Measurements from ENCODE around the gene PIM3. TPM values are rescaled to one million over a fixed set of nuclear protein-coding genes. Genes with fewer than 3 reads are reported as not detected.

PIM3 gene
- total RNA-seq, 1 experiment from 2014 or later: 67.0 TPM

- BruUV-seq (replicated peaks): no TSS peak
- no peaks in the 10 kb centered on the region; the same call in none of the 2 replicates for H3K4me1 ChIP-seq (replicated peaks; ENCODE audit: insufficient read depth)
- H3K79me2 ChIP-seq (ENCODE audit: low read depth): no peaks in the 10 kb centered on the region
- TF ChIP-seq EZH2 (IDR thresholded peaks at IDR 0.05; ENCODE audit: low read depth) (no peak), CTCF (conservative IDR thresholded peaks at IDR 0.05) (no peak)
- ChIA-PET CTCF (interaction anchor here (0.6 to 0.7 kb wide), 2 partner anchors 30 to 31 kb away, joined by 3 to 4 read pairs; no protein-coding TSS in a partner anchor), POLR2A (ENCODE audit: unreplicated experiment) (no interaction called here)
- H3K4me2 ChIP-seq: no peak overlapping the region
- H3K36me3 ChIP-seq (ENCODE audit: low read depth): no peaks in the 10 kb centered on the region
- no peaks in the 10 kb centered on the region for H3K9me3 ChIP-seq (ENCODE audit: insufficient read depth, low read depth)
- intact Hi-C loops (cut with micrococcal nuclease; ENCODE audit: unreplicated experiment): loop anchor here (1.0 kb wide), 1 partner anchor 66 kb away; no protein-coding TSS in a partner anchor
- peaks cover 10% of the 10 kb centered on the region; the same call in 1 of the 2 replicates for H3F3A ChIP-seq (ENCODE audit: insufficient read depth, low read depth)
- H3K4me3 ChIP-seq: no peak overlapping the region
- no peak overlapping the region for H2AFZ ChIP-seq
- no peaks in the 10 kb centered on the region for H3K9me2 ChIP-seq (ENCODE audit: insufficient read depth)
- H3K27me3 ChIP-seq (ENCODE audit: insufficient read depth, low read depth): peaks cover 7% of the 10 kb centered on the region; the same call in 1 of the 2 replicates
- no peak overlapping the region for H3K27ac ChIP-seq
- peak; percentile 34 to 41 for DNase-seq
- no peaks in the 10 kb centered on the region; the same call in 1 of the 2 replicates for H4K20me1 ChIP-seq (ENCODE audit: insufficient read depth)
Observed at GRCh38 chr22:49997251-49997599, 36.7 kb downstream of the PIM3 start.

- Histone ChIP-seq H3K27me3 (ENCODE audit: insufficient read depth, low read depth) (0 out of 2 replicates have a peak, but pooled peaks cover under 1% of the 10 kb centered on the region), H4K20me1 (ENCODE audit: insufficient read depth) (no peaks in the 10 kb centered on the region; the same call in 1 of the 2 replicates), H3K27ac (no peak overlapping the region), H3K4me2 (no peak overlapping the region), H3K36me3 (ENCODE audit: low read depth) (no peaks in the 10 kb centered on the region), H3K9me3 (ENCODE audit: insufficient read depth, low read depth) (no peaks in the 10 kb centered on the region), H3K79me2 (ENCODE audit: low read depth) (no peaks in the 10 kb centered on the region), H2AFZ (no peak overlapping the region), H3F3A (ENCODE audit: insufficient read depth, low read depth) (peaks cover 10% of the 10 kb centered on the region; the same call in 1 of the 2 replicates), H3K4me1 (replicated peaks; ENCODE audit: insufficient read depth) (no peaks in the 10 kb centered on the region; the same call in none of the 2 replicates), H3K4me3 (no peak overlapping the region), H3K9me2 (ENCODE audit: insufficient read depth) (no peaks in the 10 kb centered on the region)
- ChIA-PET CTCF (no interaction called here), POLR2A (ENCODE audit: unreplicated experiment) (no interaction called here)
- BruUV-seq (replicated peaks): no TSS peak
- TF ChIP-seq CTCF (conservative IDR thresholded peaks at IDR 0.05) (no peak), EZH2 (IDR thresholded peaks at IDR 0.05; ENCODE audit: low read depth) (no peak)
- intact Hi-C loops (cut with micrococcal nuclease; ENCODE audit: unreplicated experiment): loop anchor here (1.0 kb wide), 1 partner anchor 67 kb away; no protein-coding TSS in a partner anchor
- peak in 1 of 2 experiments; percentile 32 for DNase-seq
Observed at GRCh38 chr22:49997932-49998717, 37.6 kb downstream of the PIM3 start.

DNA sequence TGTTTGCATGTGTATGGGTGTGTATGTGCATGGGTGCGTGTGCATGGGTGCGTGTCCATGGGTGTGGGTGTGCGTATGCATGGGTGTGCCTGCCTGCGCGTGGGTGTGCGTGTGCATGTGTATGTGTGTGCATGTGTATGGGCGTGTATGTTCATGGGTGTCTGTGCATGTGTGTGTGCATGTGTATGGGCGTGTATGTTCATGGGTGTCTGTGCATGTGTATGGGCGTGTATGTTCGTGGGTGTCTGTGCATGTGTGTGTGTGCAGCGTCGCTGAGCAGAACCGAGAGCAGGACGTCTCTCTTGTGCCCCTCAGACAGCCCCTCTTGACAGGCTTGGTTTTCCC is 38.1 kb downstream of the PIM3 start:
- BruUV-seq (replicated peaks): no TSS peak
- Histone ChIP-seq H3K4me1 (replicated peaks; ENCODE audit: insufficient read depth) (no peaks in the 10 kb centered on the region; the same call in none of the 2 replicates), H3K9me2 (ENCODE audit: insufficient read depth) (no peaks in the 10 kb centered on the region), H3K79me2 (ENCODE audit: low read depth) (no peaks in the 10 kb centered on the region), H3F3A (ENCODE audit: insufficient read depth, low read depth) (peaks cover 10% of the 10 kb centered on the region; the same call in 1 of the 2 replicates), H3K36me3 (ENCODE audit: low read depth) (no peaks in the 10 kb centered on the region), H3K27me3 (ENCODE audit: insufficient read depth, low read depth) (no peaks in the 10 kb centered on the region), H3K4me3 (no peak overlapping the region), H4K20me1 (ENCODE audit: insufficient read depth) (no peaks in the 10 kb centered on the region; the same call in 1 of the 2 replicates), H3K9me3 (ENCODE audit: insufficient read depth, low read depth) (no peaks in the 10 kb centered on the region), H3K27ac (no peak overlapping the region), H2AFZ (no peak overlapping the region), H3K4me2 (no peak overlapping the region)
- intact Hi-C loops (cut with micrococcal nuclease; ENCODE audit: unreplicated experiment): no loop called here
- no peak for DNase-seq
- TF ChIP-seq CTCF (conservative IDR thresholded peaks at IDR 0.05) (no peak), EZH2 (IDR thresholded peaks at IDR 0.05; ENCODE audit: low read depth) (no peak)
- CTCF ChIA-PET: no interaction called here
- POLR2A ChIA-PET (ENCODE audit: unreplicated experiment): no interaction called here

Data from PC-9 (cell line).